GM12874 (cell line): Measurements from ENCODE around the gene FCHSD1.

Source experiments
- CTCF ChIP-seq: IDR thresholded peaks from 2 replicates; pipeline ENCODE4 v1.5.1; 2011; ENCODE audit warnings: low read depth, mild to moderate bottlenecking, control low read depth, low read length, moderate library complexity; ENCODE audit not compliant: insufficient read depth

Gene FCHSD1

GRCh38 chr5:141649972-141650371 lies 1.2 kb downstream of the FCHSD1 start:
- TF ChIP-seq CTCF = no peak

- no peak for TF ChIP-seq CTCF
Measured at GRCh38 chr5:141649056-141649688, 2.0 kb downstream of the FCHSD1 start.

GRCh38 chr5:141647851-141648250 lies 3.4 kb downstream of the FCHSD1 start:
- TF ChIP-seq CTCF = no peak

- TF ChIP-seq CTCF = no peak
Measured at GRCh38 chr5:141647242-141647641, 4.0 kb downstream of the FCHSD1 start.

- no peak for TF ChIP-seq CTCF
Measured at GRCh38 chr5:141646026-141646425, 5.2 kb downstream of the FCHSD1 start.

- no peak for TF ChIP-seq CTCF
Measured at GRCh38 chr5:141641634-141642267, 9.5 kb downstream of the FCHSD1 start.

- TF ChIP-seq CTCF = no peak
Measured at GRCh38 chr5:141640698-141641097, 10.5 kb downstream of the FCHSD1 start.
